ENCODE data around the gene UTP4.
"Not testable (repeated sequence)": the region's sequence is repeated elsewhere in the genome, so short reads cannot be mapped to it uniquely, and the experiment has no call there.

UTP4 gene

GRCh38 chr16:69131167-69131838 is 1.1 kb upstream of the UTP4 start:
- no peak for DNase-seq (ENCODE audit: low read depth)

- DNase-seq (ENCODE audit: low read depth), result peak; percentile 36
Observed at GRCh38 chr16:69131839-69132423, 518 bp upstream of the UTP4 start.

DNA sequence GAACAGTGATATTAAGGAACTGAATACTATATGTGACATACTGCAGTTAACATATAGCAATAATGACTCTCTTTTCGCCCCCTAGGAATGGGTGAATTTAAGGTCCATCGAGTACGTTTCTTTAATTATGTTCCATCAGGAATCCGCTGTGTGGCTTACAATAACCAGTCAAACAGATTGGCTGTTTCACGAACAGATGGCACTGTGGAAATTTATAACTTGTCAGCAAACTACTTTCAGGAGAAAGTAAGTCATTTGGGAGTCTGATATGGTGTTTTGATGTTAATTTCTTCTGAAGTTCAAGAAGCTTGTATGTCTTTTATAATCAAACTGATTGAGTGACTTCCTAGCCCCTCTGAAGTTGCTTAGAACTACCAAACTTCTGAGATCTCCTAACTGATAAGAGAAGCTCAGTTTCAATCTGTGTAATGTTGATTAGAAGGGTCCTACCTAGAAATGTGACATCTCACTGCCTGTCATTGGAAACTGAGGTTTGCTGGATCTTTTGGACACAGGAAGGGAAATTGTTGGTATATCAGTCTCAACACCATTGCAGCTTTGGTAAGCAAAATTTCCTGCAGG is 1.0 kb downstream of the UTP4 start:
- DNase-seq (ENCODE audit: low read depth), result no peak

GRCh38 chr16:69138608-69139007 is 6.2 kb downstream of the UTP4 start:
- DNase-seq (ENCODE audit: low read depth), result no peak

DNA sequence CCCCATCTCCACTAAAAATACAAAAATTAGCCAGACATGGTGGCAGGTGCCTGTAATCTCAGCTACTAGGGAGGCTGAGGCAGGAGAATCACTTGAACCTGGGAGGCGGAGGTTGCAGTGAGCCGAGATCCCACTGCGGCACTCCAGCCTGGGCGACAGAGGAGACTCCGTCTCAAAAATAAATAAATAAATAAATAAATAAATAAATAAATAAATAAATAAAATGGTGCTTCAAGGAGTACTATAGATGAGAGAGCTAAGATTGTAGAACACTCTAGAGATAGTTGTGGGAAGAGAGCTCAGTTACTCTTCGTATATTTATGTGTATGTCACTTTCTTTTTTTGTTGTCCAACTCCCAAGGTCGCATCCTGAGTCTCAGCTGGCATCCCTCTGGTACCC is 7.0 kb downstream of the UTP4 start:
- DNase-seq (ENCODE audit: low read depth), result not testable (repeated sequence)

DNA sequence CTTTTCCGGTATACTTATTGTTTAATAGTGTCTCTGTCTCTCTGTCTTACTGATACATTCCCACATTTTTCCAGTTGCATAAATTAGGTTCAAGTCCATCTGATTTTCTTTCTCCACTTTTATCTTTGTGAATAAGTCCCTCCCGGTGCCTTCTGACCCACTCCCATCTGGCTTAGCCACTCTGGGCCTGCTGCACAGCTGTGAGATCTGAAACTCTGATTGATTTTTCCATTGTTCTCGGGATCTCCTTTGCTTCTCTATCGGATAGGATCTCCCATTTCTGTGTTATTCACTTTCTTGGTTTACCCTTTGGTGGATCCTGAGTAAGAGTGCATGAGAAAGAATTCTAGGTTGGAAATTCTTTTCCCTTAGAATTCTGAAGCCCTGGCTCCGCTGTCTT is 8.6 kb downstream of the UTP4 start:
- DNase-seq (ENCODE audit: low read depth), result no peak

- DNase-seq (ENCODE audit: low read depth), result no peak
Observed at GRCh38 chr16:69141936-69142335, 9.5 kb downstream of the UTP4 start.

- no peak for DNase-seq (ENCODE audit: low read depth)
Observed at GRCh38 chr16:69143116-69143515, 10.7 kb downstream of the UTP4 start.

DNA sequence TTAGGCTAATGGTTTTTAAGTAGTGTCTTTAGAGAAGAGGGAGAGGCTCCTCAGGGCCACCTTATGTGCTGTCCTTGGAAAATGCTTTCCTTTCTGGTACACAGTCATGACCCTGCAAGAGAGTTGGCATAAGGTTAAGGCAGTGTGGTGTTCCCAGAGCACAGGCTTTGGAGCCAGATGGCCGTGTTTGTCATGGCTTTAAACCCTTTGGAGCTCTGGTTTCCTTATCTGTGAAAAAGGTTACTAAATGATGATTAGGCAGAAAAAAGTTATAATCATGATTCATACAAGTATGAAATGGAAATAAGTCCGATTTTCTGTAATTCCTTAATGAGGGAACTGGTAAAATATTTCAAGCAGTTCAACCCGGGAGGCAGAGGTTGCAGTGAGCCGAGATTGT is 13.2 kb downstream of the UTP4 start:
- no peak for DNase-seq (ENCODE audit: low read depth)

DNA sequence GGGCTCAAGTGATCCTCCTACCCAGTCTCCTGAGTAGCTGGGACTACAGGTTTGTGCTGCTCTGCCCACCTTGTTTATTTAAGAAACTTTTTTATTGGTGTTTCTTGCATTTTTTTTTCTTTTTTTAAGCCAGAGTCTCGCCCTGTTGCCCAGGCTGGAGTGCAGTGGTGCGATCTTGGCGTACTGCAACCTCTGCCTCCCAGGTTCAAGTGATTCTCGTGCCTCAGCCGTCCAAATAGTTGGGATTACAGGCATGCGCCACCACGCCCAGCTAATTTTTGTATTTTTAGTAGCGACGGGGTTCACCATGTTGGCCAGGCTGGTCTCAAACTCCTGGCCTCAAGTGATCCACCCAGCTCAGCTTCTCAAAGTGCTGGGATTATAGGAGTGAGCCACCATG is 17.2 kb downstream of the UTP4 start:
- DNase-seq (ENCODE audit: low read depth), result not testable (repeated sequence)

DNA sequence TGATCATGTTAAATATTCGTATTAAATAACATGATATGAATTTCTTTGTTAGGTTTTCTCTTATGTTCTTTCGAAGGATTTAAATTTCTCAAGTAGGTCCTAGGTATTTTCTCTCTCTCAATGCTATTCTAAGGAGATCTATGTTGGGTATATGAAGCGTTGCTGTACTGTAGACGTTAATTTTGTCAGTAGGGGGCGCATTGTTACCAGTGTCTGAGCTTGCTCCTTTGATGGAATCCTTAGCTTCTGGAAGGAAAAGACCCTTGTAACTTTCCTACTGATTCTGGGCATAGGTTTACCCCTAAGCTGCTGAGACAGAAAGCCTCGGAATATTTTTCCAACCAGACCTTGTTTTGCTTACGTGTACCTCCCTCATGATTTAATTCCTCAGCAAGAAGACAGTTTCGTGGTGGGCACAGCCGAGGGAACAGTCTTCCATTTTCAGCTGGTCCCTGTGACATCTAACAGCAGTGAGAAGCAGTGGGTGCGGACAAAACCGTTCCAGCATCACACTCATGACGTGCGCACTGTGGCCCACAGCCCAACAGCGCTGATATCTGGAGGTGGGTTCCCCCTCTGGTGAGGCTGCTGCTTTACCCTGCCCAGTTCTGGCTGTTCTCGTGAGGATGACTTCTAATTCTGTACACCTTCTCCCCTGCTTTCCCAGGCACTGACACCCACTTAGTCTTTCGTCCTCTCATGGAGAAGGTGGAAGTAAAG is 17.9 kb downstream of the UTP4 start:
- no peak for DNase-seq (ENCODE audit: low read depth)

DNA sequence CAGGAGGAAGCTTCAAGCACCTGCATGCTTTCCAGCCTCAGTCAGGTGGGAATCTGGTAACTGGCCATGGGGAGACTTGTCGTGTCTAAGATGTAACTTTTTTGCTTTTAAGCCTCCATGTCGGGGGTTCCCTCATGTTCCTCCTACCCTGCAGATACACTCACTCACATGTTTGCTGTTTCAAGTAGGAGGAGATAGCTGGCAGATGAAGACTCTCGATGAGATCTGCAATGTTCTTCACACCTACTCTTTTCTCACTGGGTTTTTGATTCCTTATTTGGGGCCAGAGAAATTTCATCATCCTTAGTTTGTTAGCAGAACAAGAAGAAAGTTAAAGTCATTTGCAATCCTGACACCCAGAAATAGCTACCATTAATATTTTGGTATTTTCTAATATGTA is 24.7 kb downstream of the UTP4 start:
- DNase-seq (ENCODE audit: low read depth), result no peak

DNA sequence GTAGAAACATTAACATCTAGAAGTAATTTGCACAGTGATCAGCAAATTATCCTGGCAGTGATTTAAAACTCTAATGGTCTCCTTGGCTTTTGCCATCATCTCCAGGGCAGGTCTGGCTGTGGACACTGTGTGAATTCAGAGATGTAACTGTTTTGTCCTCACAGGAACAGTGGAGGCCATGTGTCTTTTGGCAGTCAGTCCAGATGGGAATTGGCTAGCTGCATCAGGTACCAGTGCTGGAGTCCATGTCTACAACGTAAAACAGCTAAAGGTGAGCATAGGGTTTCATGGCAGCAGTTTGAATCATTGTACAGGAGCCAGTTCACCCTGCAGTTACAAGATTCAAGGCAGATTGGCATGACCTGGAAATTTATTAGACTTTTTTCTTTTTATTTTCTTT is 27.7 kb downstream of the UTP4 start:
- DNase-seq (ENCODE audit: low read depth), result no peak

DNA sequence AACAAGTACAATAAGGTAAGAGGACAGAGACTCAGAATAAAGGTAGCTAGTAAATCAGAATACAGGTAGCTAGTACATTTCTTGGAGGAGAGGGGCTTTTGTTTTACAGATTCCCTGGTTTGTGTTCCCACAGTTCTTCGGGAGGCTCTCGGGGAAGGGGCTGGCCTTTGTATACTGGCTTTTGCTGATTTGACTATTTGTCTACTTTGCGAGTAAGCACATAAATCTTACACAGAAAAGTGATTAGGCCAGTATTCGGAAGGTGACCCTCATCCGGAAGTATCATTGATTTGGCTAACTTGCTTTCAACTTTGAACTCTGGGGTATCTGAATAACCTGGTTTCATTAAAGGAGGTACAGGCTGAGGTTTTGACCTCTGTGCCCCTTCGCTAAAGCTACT is 33.1 kb downstream of the UTP4 start:
- DNase-seq (ENCODE audit: low read depth), result no peak

DNA sequence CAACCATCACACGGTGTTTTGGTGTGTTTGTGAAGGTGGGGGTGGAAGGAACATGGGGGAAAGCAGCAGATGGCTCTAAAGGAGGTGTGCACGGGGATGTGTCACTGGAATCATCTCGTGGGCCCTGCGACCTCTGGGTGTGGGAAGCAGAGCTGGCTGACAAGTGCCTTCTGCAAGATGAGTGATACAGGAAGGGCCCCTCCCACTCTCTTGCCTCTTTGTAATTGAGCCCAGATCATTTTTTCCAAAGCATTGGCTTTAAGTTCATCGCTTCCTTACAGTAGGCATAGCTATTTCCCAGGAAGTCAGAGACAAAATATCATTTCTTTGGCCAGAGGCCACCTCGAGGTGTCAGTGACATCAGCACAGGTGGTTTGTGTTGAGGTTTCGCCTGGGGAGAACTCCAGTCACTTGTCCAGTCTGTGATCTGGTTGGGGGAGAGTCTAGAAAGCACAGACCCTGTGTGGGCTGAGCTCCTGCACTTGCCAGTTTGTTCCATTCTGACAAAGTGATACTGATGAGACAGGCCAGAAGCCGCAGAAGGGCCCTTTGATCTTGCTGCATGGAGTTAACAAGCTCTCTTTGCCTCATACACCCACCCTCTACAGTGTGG is 33.9 kb downstream of the UTP4 start:
- peak; percentile 2 for DNase-seq (ENCODE audit: low read depth)

- no peak for DNase-seq (ENCODE audit: low read depth)
Observed at GRCh38 chr16:69166946-69167930, 34.8 kb downstream of the UTP4 start.

- no peak for DNase-seq (ENCODE audit: low read depth)
Observed at GRCh38 chr16:69169051-69169450, 36.6 kb downstream of the UTP4 start.

DNA sequence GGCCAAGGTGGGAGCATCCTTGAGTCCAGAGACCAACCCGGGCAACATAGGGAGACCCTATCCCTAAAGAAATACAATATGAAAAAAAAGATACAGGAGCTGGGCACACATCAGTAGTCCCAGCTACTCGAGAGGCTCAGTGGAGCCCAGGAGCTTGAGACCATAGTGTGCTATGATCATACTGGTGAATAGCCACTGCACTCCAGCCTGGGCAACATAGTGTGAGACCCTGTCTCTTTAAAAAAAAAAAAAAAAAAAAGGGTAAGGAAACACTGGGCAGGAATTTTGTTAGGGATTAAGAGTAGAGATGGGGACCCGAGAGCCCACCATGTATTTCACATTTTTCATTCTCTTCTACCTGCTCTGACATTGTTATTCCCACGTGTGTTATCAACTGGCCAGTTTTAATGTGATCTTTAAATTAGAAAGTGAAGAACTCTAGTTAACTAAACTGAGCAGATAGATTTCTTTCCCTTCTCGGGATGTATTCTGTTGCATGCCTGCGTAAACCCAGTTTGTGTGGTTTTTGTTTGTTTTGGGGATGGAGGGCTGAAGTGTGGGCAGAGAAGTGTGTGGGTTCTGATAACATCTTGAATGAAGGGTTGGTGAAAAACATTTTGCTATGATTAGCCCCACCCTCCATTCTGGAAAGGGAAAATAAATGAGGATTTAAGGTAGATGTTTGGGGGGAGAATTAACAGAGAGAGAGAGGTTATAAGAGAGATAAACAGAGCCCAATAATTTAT is 37.3 kb downstream of the UTP4 start:
- no peak for DNase-seq (ENCODE audit: low read depth)

DNA sequence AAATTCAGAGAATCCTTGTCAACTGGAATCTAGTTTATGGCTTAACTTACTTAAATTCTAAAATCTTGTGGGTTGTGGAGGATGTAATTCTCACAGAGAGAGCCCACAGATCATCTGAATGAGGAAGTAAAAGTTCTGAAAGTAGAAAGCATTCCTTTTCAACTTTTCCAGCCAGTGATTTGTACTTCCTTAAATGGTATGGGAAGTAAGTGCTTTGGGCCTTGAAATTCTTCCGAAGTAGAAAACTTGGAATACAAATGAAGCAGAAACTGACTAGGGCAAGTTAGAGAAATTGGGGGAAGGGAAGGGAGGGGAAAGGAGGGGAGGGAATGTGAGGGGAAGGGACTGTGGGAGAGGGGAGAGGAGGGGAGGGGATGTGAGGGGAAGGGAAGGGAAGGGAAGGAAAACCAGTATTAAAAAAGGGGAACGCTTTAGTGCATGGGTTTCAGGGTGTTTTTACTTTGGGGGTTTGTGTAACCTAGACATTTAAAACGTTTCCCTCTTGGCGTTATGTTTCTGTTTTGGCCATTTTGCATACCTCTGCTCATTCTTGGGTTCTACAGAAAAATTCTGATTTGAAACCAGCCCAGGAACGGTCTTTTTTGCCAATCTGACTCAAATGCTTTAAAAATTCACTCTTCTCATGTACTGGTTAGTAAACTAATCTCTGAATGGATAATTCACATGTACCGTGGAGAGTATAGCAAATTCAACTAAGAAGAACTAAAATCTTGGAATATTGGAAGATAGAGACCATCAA is 39.1 kb downstream of the UTP4 start:
- no peak for DNase-seq (ENCODE audit: low read depth)
